GM12892 (cell line): ENCODE data around the gene PDE6A.
A peak's percentile ranks its signal among the peaks of the same experiment; 100 is the strongest.

ENCODE experiments used
- DNase-seq: peaks from one replicate; pipeline ENCODE4 v3.0.0; 2011; ENCODE audit not compliant: insufficient read length
- FAIRE-seq: peaks from 2 replicates; lab custom pipeline; 2011; peaks lifted over from hg19 to GRCh38; lab: Jason Lieb, UNC
- POLR2A ChIP-seq: IDR thresholded peaks from 2 replicates; pipeline ENCODE4 v1.6.1; 2011; ENCODE audit warnings: low read depth, low read length, control low read depth
- POLR2AphosphoS5 ChIP-seq: IDR thresholded peaks from 2 replicates; pipeline ENCODE4 v1.6.1; 2011; ENCODE audit warnings: low read depth, low read length, control low read depth
- TAF1 ChIP-seq: IDR thresholded peaks from 2 replicates; pipeline ENCODE4 v1.6.1; 2011; ENCODE audit warnings: low read depth, mild to moderate bottlenecking, control low read depth, low read length, borderline replicate concordance

PDE6A gene

DNA sequence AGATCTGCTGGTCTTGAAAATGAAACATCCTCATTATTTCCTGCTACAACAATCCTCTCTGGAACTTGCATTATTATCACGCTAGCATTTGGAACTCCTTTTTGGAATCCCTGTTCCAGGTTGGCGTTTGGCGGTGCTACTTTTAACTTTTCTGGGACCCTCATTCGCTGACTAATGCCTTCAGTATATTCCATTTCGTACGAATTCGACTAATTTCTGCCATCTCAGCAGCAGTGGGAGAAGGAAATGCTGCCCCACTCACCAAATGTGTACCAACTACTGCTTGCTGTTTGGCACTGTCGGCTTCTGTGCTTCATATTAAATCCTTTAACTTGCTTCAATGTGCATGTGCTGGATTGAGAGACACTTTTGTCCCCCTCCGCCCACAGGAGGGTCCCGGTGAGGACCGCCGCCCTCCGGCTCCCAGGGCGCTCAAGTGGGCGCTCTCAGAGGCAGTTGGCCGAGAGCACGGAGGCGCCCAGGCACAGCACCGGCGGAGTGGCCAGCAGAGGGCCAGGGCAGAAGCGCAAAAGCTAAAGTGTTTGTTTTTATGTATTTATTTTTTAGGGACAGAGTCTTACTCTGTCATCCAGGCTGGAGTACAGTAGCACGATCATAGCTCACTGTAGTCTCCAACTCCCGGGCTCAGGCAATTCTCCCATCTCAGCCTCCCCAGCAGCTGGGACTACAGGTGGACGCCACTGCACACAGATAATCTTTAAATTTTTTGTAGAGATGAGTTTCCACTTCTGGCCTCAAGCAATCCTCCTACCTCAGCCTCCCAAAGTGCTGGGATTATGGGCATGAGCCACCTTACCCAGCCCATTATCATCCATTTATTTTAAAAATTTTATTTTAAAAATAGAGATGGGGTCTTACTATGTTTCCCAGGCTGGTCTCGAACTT, 11.9 kb downstream of the PDE6A start:
- DNase-seq (no peak), FAIRE-seq (no peak)

DNA sequence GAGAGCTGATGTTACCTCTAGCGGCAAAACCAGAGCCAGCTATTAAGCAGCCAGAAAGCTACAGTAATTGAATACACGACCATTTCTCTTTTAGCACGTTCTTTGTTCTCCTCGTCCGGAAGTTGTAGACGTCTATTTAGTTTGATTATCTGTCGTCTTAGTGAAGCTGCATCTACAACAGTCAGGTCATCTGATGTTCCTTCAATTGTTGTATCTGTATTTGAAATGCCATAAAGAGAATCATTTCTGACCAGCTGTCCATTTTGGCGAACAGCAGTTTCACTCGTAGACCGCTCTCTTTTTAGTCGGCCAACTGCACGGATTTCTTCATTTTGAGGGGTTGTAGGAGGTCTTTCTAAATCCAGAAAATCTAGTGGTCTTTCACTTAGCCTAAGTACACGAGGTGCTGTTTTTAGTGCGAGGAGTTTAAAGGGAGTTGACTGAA, 12.6 kb downstream of the PDE6A start:
- FAIRE-seq, result peak; percentile 50
- no peak for DNase-seq
- TF ChIP-seq POLR2A (no peak), TAF1 (no peak), POLR2AphosphoS5 (no peak)

More for the DNA sequence above, 11.9 kb downstream of the PDE6A start:
- TF ChIP-seq TAF1 (no peak), POLR2AphosphoS5 (no peak), POLR2A (no peak)

DNA sequence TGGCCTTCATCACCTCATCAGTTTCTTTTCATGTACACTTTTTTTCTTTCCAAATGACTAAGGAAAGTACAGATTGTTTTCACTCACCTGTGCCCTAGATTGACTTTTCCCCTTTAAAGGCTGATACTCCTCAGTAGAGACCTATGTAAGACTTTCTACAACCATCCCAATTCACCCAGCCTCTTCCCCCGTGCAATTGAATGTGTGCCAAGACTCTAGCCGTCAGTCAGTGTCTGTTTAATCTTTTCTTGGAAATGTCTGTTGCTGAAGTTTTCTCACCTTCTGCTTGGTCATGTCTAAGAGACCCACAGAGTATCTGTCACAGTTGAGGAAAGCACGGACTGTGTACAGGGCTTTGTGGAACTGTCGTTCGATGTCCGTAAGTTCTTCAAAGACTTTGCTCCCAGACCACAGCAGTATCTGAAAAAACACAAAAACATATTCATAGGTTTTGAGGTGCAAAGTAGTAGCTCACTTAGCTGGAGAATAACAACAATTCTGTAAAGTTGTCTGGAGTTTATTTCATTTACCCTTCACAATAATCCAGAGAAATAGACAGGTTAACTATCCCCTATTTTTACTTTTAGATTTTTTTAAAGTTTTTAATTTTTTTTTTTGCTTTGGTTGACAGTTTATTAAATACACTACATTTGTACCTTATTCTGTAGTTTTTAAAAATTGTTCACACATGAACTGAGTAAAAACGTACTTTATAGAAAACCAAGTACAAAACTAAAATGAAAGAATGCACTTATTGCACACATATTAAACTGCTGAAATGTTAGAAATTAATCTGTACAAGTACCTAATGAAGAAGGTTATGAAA, 13.6 kb downstream of the PDE6A start:
- TF ChIP-seq TAF1, result no peak
- no peak for TF ChIP-seq POLR2A
- no peak for TF ChIP-seq POLR2AphosphoS5
- no peak for DNase-seq
- FAIRE-seq, result no peak

DNA sequence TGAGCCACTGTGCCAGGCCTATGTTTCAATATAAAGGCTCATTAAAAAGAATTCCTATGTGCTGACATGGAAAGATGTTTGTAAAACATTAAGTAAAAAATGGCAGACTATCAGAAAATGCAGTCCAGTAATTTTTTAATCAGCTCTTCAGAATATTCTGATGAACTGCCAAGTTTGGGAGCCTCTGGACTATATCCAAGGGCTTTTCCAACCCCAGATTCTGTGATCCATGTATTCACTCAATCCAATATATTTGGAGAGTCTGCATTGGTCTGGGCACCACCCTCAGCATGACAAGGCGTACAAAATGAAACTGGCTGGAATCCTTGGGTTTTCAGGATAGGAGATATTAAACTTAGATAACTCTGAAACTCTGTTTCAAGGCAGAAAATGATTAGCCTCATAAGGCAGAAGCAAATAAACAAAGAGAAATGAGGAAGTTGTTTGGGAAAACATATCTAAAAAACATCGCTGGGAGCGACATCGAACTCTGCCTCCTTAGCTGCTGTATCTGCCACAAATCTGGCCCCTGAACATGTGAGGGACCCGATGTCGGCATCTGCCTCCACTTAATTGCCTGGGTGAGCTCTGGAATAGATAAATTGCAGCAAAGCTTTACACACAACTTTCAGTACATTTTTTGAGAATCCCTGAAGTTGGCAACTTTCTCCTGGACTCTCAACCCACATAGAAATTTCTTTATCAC, 14.4 kb downstream of the PDE6A start:
- DNase-seq (no peak), FAIRE-seq (no peak)
- no peak for TF ChIP-seq TAF1
- TF ChIP-seq POLR2A, result no peak
- TF ChIP-seq POLR2AphosphoS5, result no peak

DNA sequence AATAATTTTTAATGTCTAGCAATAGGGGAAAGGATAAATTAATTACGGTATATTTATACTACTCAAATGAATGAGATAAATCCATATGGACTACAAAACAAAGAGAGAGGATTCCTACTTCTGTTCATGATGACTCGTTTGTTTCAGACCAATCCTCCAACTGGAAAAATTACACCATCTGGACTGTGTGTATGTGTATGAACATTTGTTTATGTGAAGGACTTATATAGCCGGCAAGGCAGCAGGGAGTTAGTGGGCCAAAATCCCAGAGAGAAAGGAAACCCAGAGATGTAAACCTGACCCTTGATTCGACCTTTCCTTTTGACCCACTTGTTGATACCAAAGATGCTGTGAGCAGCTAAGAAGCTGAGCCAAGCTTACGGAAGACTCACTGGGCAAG, 20.1 kb downstream of the PDE6A start:
- TF ChIP-seq POLR2AphosphoS5 (no peak), TAF1 (no peak), POLR2A (no peak)
- DNase-seq, result no peak
- FAIRE-seq, result no peak

DNA sequence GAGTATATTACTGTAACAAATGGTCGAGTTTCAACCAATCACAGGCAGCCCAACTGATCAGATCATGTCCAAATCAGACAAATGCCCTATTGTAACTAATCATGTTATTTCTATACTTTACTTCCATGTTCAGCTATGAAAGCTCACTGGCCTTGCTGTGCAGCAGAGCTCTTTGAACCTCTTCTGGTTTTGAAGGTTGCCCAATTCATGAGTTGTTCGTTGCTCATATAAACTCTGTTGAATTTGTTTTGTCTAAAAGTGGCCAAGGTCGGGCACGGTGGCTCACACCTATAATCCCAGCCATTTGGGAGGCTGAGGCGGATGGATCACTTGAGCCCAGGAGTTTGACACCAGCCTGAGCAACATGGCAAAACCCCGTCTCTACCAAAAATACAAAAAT, 21.6 kb downstream of the PDE6A start:
- DNase-seq (no peak), FAIRE-seq (no peak)
- TF ChIP-seq TAF1 (no peak), POLR2A (no peak), POLR2AphosphoS5 (no peak)

DNA sequence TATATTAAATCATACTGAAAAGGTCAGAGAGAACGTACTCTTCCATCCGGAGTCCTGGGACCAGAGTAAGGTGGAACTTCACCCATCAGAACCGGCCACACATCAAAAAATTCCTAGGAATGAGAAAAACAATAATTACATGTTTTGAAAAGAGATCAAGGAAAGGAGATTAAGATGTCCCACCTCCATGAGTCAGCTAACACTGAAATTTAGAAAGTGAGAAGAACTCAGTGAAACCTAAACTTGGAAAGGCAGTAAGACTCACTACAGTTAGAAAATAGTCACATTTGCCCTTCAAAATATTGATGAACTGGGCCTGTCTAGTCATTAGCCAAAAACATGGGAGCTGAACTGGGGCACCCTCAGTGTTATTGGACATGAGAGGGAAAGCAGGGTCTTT, 23.0 kb downstream of the PDE6A start:
- no peak for TF ChIP-seq POLR2A
- no peak for TF ChIP-seq POLR2AphosphoS5
- TF ChIP-seq TAF1, result no peak
- no peak for FAIRE-seq
- DNase-seq, result no peak

DNA sequence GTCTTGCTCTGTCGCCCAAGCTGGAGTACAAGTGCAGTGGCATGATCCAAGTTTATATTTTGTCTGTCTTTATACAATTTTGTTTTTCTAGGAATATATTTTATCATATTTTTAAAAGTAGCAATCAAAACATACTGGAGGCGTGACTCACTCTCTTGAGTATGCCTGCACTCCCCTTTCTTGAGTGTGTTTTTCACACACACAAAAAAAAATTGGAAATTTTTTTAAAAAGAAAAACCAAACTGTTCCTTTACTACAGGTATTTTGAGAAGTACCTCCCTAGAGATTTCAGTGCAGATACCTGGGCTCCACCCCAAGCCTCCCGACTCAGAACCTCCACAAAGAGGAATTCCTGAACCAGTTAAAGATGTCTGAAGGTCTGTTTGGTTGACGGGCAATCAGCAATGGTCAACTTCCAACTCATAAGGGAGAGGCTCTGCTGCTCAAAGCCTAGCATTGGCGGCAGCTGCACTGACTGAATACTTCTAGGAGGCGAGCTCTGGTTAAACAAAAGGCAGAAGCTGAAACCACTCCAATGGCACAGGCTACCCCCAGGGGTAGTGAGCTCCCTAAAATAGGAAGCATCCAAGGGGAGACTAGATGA, 27.4 kb downstream of the PDE6A start:
- no peak for DNase-seq
- TF ChIP-seq TAF1 (no peak), POLR2A (no peak), POLR2AphosphoS5 (no peak)
- FAIRE-seq, result no peak

DNA sequence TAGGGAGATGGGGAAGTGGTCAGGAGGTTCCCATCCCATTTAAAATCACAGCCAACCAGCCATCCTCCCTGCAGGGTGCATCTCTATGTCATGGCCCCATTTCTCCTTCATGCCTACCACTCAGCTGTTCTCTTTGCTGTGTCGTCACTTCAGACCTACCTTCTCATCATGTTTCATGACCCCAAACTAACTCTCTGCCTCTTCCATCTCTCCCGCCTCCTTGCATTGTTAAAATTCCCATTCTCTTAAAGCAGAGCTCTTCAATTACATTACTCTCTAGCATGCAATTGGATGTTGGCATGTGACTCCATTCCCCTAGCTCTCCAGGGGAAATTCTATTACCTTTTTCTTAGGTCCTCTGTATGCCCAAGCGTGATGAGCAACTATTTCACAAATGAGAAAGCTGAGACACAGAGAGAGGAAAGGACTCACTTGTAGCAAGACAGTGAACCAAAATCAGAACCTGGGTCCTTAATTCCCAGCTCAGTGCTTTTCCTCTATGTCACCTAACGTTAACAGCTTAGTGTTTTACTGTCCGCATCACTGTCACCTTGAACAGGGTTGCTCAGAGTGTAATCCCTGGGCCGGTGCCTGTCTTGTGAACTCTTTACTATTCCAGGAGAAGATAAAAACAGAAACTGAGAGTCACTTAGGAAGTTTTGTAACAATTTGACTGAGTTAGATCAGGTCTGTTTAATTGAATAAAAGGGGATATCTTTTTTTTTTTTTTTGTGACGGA, 28.1 kb downstream of the PDE6A start:
- DNase-seq (no peak), FAIRE-seq (no peak)
- TF ChIP-seq TAF1 (no peak), POLR2AphosphoS5 (no peak), POLR2A (no peak)

DNA sequence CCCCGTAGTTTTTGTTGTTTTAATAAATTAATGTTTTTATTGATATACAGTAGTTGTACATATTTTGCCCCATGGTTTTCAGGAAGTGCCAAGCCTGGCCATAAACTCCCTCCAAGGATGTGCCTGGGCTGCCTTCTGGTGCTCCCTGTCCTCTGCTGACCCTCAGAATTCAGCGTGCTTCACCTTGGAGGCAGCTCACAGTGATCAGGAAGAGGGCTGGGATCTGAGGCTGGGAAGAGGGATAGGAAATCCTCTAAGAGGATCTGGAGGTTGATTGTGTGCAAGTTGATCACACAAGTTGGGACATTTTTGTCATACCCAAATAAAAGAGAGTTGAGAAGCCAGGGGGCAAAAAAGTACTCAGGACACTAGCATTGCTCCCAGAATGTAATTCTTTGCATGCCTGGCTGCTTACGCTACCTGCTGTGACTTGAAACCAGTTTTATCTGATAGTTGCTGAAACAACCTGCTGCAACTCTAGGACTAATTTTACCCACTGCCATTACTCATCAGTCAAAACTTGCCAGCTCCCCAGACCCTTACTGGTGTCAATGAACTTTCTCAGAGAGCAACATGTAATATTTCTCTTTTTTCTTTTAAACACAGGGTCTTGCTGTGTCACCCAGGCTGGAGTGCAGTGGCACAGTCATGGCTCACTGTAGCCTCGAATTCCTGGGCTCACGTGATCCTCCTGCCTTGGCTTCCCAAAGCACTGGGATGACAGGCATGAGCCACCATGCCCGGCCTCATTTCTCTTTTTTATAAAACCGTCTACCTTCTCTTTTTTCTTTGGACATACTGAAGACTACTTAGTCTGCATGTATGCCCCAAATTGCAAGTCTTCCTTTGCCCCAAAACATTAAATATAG, 29.0 kb downstream of the PDE6A start:
- DNase-seq (no peak), FAIRE-seq (no peak)
- TF ChIP-seq POLR2AphosphoS5, result no peak
- no peak for TF ChIP-seq POLR2A
- no peak for TF ChIP-seq TAF1
